Stomach (tissue), 4 donors: ENCODE measurements around the gene EML4.
"Not testable (repeated sequence)": the region's sequence is repeated elsewhere in the genome, so short reads cannot be mapped to it uniquely, and the experiment has no call there.

Experiments
- CTCF ChIP-seq, 7 experiments: fragments of 450-650 bp in 4 of 7; fragments of 200-600 bp in 3 of 7; sonication (generic) in 3 of 7; IDR thresholded peaks; one replicate each; pipeline ENCODE4 v1.5.1; 2016 to 2019; ENCODE audit warnings: antibody characterized with exemption in 7 of 7, control low read depth in 2 of 7, mild to moderate bottlenecking in 1 of 7
- EP300 ChIP-seq: sonication (generic); formaldehyde crosslinking; IDR thresholded peaks from one replicate; pipeline ENCODE4 v1.6.1; 2017; ENCODE audit warnings: antibody characterized with exemption

DNA sequence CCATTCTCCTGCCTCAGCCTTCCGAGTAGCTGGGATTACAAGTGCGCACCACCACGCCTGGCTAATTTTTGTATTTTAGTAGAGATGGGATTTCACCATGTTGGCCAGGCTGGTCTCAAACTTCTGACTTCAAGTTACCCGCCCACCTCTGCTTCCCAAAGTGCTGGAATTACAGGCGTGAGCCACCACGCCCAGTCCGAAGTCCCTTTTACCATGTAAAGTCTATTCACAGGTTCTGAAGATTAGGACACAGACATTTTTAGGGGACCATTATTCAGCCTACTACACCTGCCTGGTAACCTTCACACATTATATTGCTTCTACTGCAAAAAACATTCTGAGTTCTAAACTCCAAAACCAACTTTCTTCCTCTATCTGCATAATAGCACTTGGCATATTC, 210.9 kb downstream of the EML4 start:
- TF ChIP-seq CTCF (IDR thresholded peaks at IDR 0.05); EP300: not testable (repeated sequence)
